K562 (cell line): Measurements from ENCODE around the gene LIN9. TPM values are rescaled to one million over a fixed set of nuclear protein-coding genes. Genes with fewer than 3 reads are reported as not detected.

Source experiments
- ATAC-seq: fragments of 200-7000 bp; cut with Tn5 transposase; 3 replicates; pipeline ENCODE4 v1.9.1; 2020; ENCODE audit warnings: moderate library complexity
- BruUV-seq: library from RNA; stranded (reverse); fragments of 400-500 nt; replicated peaks from 2 replicates; lab custom pipeline; 2021; lab: Mats Ljungman, UMichigan
- CTCF ChIA-PET: fragments of 300-600 bp; formaldehyde crosslinking; extraction: SDS; loops from one replicate; lab custom pipeline; 2021; ENCODE audit warnings: low intra/inter-chr PET ratio; lab: Yijun Ruan, JAX
- POLR2A ChIA-PET: fragments of 300-600, 350-650 bp; sonication (Branson Sonifier 250); formaldehyde crosslinking; extraction: SDS; loops from one replicate; lab custom pipeline; 2021; ENCODE audit warnings: antibody characterized with exemption, inconsistent platforms; lab: Yijun Ruan, JAX
- DNase-seq, 4 experiments: peaks; one replicate each; pipeline versions ENCODE4 v3.0.0 to v3.0.0-alpha.2; 2011 to 2018; ENCODE audit warnings: low spot score in 3 of 4, mixed read lengths in 3 of 4; ENCODE audit errors: extremely low read depth in 1 of 4
- FAIRE-seq: peaks from 2 replicates; lab custom pipeline; 2011; peaks lifted over from hg19 to GRCh38; lab: Jason Lieb, UNC
- H2AFZ ChIP-seq: 2 replicates; pipeline ENCODE4 v1.6.0; 2011; ENCODE audit warnings: low read depth, low read length, control low read depth, inconsistent platforms
- H3K27ac ChIP-seq: fragments of 200-600 bp; 3 replicates; pipeline ENCODE4 v1.8.0; 2011; ENCODE audit warnings: low read depth, mild to moderate bottlenecking, control low read depth, inconsistent platforms, low read length, moderate library complexity, mixed read lengths; ENCODE audit errors: extremely low read depth
- H3K27me3 ChIP-seq, 2 experiments: fragments of 300-600 bp in 1 of 2; 2 replicates in 1 of 2; 3 replicates in 1 of 2; pipeline versions ENCODE4 v1.6.0 to v1.8.0; 2011; ENCODE audit warnings: inconsistent platforms in 2 of 2, low read length in 2 of 2, mild to moderate bottlenecking in 1 of 2, mixed read lengths in 1 of 2, moderate library complexity in 1 of 2; ENCODE audit not compliant: control insufficient read depth in 2 of 2, insufficient read depth in 2 of 2
- H3K36me3 ChIP-seq: fragments of 300-600 bp; 3 replicates; pipeline ENCODE4 v1.8.0; 2011; ENCODE audit warnings: mild to moderate bottlenecking, low read length, inconsistent platforms; ENCODE audit not compliant: control insufficient read depth, insufficient read depth
- H3K4me1 ChIP-seq, 2 experiments: fragments of 200-600 bp in 1 of 2; replicated peaks in 1 of 2; 2 replicates in 1 of 2; 3 replicates in 1 of 2; pipeline versions ENCODE4 v1.5.1 to v1.8.0; 2011; ENCODE audit warnings: inconsistent platforms in 2 of 2, low read length in 2 of 2, mild to moderate bottlenecking in 1 of 2, mixed read lengths in 1 of 2, moderate library complexity in 1 of 2; ENCODE audit not compliant: control insufficient read depth in 2 of 2, insufficient read depth in 2 of 2
- H3K4me2 ChIP-seq: 2 replicates; pipeline ENCODE4 v1.6.1; 2011; ENCODE audit warnings: low read length, control low read depth, inconsistent platforms, mixed read lengths; ENCODE audit not compliant: insufficient read depth
- H3K4me3 ChIP-seq: fragments of 200-600 bp; sonication (generic), shearing (Covaris generic); 2 replicates; pipeline ENCODE4 v1.5.1; 2016; ENCODE audit warnings: control low read depth, inconsistent platforms
- H3K79me2 ChIP-seq: fragments of 200-600 bp; 3 replicates; pipeline ENCODE4 v1.8.0; 2011; ENCODE audit warnings: low read length, inconsistent platforms; ENCODE audit not compliant: control insufficient read depth, insufficient read depth
- H3K9ac ChIP-seq, 2 experiments: 2 replicates each; pipeline versions ENCODE4 v1.6.0 to v1.6.1; 2011; ENCODE audit warnings: low read depth in 2 of 2, low read length in 2 of 2, control low read depth in 1 of 2, inconsistent platforms in 1 of 2, mild to moderate bottlenecking in 1 of 2, mixed read lengths in 1 of 2; ENCODE audit not compliant: insufficient read depth in 1 of 2
- H3K9me1 ChIP-seq: one replicate; pipeline ENCODE4 v1.6.0; 2011; ENCODE audit warnings: inconsistent platforms, mild to moderate bottlenecking, low read length, moderate library complexity; ENCODE audit not compliant: control insufficient read depth, insufficient read depth
- H3K9me3 ChIP-seq: replicated peaks from 2 replicates; pipeline ENCODE4 v1.5.1; 2011; ENCODE audit warnings: low read depth, low read length, inconsistent platforms; ENCODE audit not compliant: control insufficient read depth, insufficient read depth
- H4K20me1 ChIP-seq: replicated peaks from 2 replicates; pipeline ENCODE4 v1.6.1; 2011; ENCODE audit warnings: low read length, inconsistent platforms, mixed read lengths; ENCODE audit not compliant: control insufficient read depth, insufficient read depth
- C11orf30 ChIP-seq: fragments of 450-650 bp; IDR thresholded peaks from 2 replicates; pipeline ENCODE4 v1.6.1; 2016; ENCODE audit warnings: low read depth, mild to moderate bottlenecking
- CBX1 ChIP-seq: sonication (generic); IDR thresholded peaks from 2 replicates; pipeline ENCODE4 v1.6.1; 2016; ENCODE audit warnings: antibody characterized with exemption, low read depth, mild to moderate bottlenecking
- EP300 ChIP-seq: IDR thresholded peaks from 2 replicates; pipeline ENCODE4 v1.6.1; 2012; ENCODE audit warnings: low read length, improper control_type of control experiment
- MTA1 ChIP-seq: fragments of 450-650 bp; IDR thresholded peaks from 2 replicates; pipeline ENCODE4 v1.6.1; 2017; ENCODE audit warnings: borderline replicate concordance
- NCOR1 ChIP-seq: fragments of 450-650 bp; IDR thresholded peaks from 2 replicates; pipeline ENCODE4 v1.6.1; 2016; ENCODE audit warnings: mild to moderate bottlenecking, moderate library complexity
- TRIM24 ChIP-seq, 2 experiments: fragments of 450-650 bp; IDR thresholded peaks; 2 replicates each; pipeline ENCODE4 v1.6.1; 2016
- ZNF121 ChIP-seq: sonication (generic); formaldehyde crosslinking; conservative IDR thresholded peaks from 2 replicates; pipeline ENCODE4 v1.8.0; 2022; ENCODE audit warnings: missing genetic modification reagents
- ZNF316 ChIP-seq: fragments of 450-650 bp; IDR thresholded peaks from 2 replicates; pipeline ENCODE4 v1.6.1; 2016
- WGBS: fragments of 100-300 bp; shearing (Covaris generic); methylation state at CpG from one replicate; pipeline ENCODE4 v1.1.6; 2016; ENCODE audit warnings: low coverage, mixed read lengths; ENCODE audit not compliant: insufficient coverage; ENCODE audit errors: missing lambda C conversion rate; 5-methylcytosine and 5-hydroxymethylcytosine counted together
- in situ Hi-C: fragments of 300-500 bp; cut with MboI; formaldehyde crosslinking; loops from 4 replicates; pipeline ENCODE4 v1.15.0; 2018; ENCODE audit warnings: inconsistent platforms, mixed read lengths
- intact Hi-C: fragments of 100-400 bp; cut with micrococcal nuclease; formaldehyde crosslinking; loops from 2 replicates; pipeline ENCODE4 v1.14.2; 2022
- polyA plus RNA-seq, 8 experiments: library from polyadenylated mRNA; depleted of rRNA in 4 of 8; stranded (reverse) in 5 of 8; unstranded in 3 of 8; fragments of >200 nt; fragmentation: Nextera tagmentation in 2 of 8; fragmentation: Illumina TruSeq in 1 of 8; extraction: Ambion mirVana in 2 of 8; extraction: Trizol in 1 of 8; gene quantifications; 2 replicates each; pipeline versions ENCODE4 v1.2.1 to v1.2.3, GENCODE V29; 2011 to 2014; ENCODE audit warnings: inconsistent platforms in 1 of 8, missing spikeins in 1 of 8
- total RNA-seq, 7 experiments: library from RNA; depleted of rRNA in 6 of 7; stranded (reverse); fragments of >200 nt in 6 of 7; fragmentation: Illumina TruSeq in 2 of 7; extraction: Trizol in 2 of 7; gene quantifications; 2 replicates each; pipeline versions ENCODE4 v1.2.1 to v1.2.3, GENCODE V29; 2011 to 2021; ENCODE audit warnings: low replicate concordance in 1 of 7
- TF ChIP-seq, protein P1 (sequence below): fragments of 250-450 bp; sonication (Bioruptor Pico); IDR thresholded peaks from 2 replicates; pipeline ENCODE4 v1.8.0; 2022; ENCODE audit warnings: moderate library complexity, mild to moderate bottlenecking, inconsistent platforms

The LIN9 gene
- total and polyA plus RNA-seq, 9 of the 15 experiments (the other 6 are each of a cell fraction or from before 2014, with no cell fraction given), result 18.8 to 33.0 (median 25.5) TPM

DNA sequence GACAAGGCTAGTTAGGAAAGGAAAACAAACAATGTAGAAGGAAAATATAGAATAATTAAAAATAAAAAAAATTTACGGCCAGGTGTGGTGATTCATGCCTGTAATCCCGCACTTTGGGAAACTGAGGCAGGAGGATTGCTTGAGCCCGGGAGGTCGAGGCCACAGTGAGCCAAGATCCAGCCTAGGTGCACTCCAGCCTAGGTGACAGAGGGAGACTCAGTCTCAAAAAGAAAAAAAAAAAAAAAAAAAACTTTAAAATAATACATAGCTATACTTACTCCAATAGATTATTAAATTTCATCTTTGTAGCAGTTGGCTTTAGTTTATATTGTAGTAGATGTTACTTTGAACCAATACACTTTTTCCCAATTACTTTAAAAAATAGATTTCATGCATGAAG, 32.0 kb downstream of the LIN9 start (continued):
- no peak for TF ChIP-seq ZNF121
- TF ChIP-seq MTA1, result no peak
- TF ChIP-seq, protein P1, sequence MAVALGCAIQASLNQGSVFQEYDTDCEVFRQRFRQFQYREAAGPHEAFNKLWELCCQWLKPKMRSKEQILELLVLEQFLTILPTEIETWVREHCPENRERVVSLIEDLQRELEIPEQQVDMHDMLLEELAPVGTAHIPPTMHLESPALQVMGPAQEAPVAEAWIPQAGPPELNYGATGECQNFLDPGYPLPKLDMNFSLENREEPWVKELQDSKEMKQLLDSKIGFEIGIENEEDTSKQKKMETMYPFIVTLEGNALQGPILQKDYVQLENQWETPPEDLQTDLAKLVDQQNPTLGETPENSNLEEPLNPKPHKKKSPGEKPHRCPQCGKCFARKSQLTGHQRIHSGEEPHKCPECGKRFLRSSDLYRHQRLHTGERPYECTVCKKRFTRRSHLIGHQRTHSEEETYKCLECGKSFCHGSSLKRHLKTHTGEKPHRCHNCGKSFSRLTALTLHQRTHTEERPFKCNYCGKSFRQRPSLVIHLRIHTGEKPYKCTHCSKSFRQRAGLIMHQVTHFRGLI (CRISPR knock-in tag), result no peak
- no peak for TF ChIP-seq CBX1
- TF ChIP-seq EP300, result no peak
- TF ChIP-seq TRIM24 (IDR thresholded peaks at IDR 0.05), result no peak

DNA sequence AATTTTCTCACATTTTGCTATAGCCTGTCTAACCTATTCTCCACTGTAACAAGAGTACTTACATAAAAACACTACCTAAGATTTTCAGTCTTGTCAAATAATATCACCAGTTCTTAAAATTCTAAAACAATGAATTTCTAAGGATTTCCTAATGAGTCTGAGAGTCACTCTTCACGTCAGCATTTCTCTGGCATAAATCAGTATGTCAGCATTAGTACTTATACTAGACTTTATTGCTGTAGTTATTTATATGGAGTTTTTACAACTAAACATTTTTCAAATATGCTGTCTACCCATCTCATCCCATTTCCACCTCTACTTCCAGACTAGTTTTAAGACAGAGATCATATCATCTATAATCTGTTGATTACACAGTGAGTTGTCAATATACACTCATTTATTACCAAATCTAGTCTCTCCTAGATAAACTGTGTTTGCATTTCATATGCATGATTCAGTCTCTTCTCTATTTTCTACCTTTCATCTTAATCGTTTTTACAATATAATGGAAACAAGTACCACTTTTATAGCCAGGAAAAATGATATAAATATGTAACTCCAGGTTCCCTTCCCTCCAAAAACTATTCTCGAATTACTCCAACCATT, 32.8 kb downstream of the LIN9 start:
- in situ Hi-C loops, result no loop called here
- Histone ChIP-seq H3K9ac (no peak overlapping the region), H4K20me1 (no peaks in the 10 kb centered on the region), H3K79me2 (no peaks in the 10 kb centered on the region), H3K4me1 (no peaks in the 10 kb centered on the region), H2AFZ (no peak overlapping the region), H3K4me2 (no peak overlapping the region), H3K27me3 (no peaks in the 10 kb centered on the region), H3K36me3 (peaks cover 63% of the 10 kb centered on the region; the same call in 2 of the 3 replicates), H3K4me3 (no peak overlapping the region), H3K9me1 (no peaks in the 10 kb centered on the region), H3K9me3 (no peaks in the 10 kb centered on the region), H3K27ac (no peak overlapping the region)
- no peak for ATAC-seq
- intact Hi-C loops, result no loop called here
- no peak for DNase-seq
- TF ChIP-seq C11orf30, result 0 out of 2 replicates have a peak, but pooled peaks have one; percentile 14
- TF ChIP-seq ZNF316, result peak; percentile 33; the same call in 1 of the 2 replicates
- no peak for TF ChIP-seq NCOR1
- no peak for FAIRE-seq
- CTCF ChIA-PET, result no interaction called here
- POLR2A ChIA-PET, result no interaction called here
- no TSS peak for BruUV-seq
- WGBS, result 63% methylated on average over 3 of the region's 3 CpGs
